CD4-positive, alpha-beta T cell treated with Interleukin-21 for 1 hour (primary cell): ENCODE results near the gene EXTL1.
A peak's percentile ranks its signal among the peaks of the same experiment; 100 is the strongest.

ENCODE experiments used
- DNase-seq: peaks from one replicate; pipeline ENCODE4 v3.0.0-alpha.2; 2020

The EXTL1 gene

DNA sequence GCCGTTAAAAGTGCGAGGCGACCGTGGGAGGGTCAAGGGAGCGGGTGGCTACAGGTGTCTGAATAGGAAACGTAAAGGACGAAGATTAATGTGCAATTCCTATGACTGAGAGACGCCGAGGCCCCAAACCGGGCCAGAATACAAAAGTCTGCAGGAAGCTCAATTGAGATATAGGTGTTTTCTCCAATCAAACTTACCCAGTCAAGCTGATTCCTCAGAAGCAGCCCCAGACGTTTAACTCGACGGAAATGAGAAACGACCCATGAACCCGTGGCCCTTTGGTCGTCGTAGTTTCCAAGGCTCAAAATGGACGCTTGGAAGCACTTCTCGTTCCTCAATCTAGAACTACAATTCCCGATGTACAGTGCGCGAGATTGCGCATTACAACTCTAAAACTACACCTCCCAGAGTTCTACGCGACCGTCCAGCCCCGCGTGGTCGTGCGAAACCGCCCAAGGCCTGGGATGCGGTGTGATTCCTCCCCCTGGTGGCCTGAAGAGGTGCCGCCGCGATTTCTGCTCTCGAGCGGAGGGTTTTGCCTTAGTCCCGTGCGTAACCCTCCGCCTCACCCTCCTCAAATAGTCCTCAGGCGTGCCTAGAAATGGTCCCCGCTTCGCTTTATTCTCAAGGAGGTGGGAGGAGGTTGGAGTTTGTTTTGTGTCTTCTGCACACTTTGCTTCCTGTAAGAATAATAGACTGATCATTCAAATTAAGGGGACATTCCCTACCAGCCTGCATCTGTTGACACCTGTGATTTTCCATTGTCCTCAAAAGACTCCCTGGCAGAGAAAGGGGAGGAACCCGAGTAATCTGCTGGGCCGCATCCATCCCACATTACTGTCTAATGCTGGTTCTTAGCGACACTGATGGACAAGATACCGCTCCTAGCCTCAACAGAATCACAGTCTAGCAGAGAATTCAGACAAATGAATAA is 23.5 kb upstream of the EXTL1 start, which contains the start of gene PAFAH2:
Gene PAFAH2, minus strand, starts transcription at position 236 of the 934 bp plus-strand sequence. CDS start 7,247 bp downstream, outside the sequence.
- DNase-seq: peak; percentile 99

DNA sequence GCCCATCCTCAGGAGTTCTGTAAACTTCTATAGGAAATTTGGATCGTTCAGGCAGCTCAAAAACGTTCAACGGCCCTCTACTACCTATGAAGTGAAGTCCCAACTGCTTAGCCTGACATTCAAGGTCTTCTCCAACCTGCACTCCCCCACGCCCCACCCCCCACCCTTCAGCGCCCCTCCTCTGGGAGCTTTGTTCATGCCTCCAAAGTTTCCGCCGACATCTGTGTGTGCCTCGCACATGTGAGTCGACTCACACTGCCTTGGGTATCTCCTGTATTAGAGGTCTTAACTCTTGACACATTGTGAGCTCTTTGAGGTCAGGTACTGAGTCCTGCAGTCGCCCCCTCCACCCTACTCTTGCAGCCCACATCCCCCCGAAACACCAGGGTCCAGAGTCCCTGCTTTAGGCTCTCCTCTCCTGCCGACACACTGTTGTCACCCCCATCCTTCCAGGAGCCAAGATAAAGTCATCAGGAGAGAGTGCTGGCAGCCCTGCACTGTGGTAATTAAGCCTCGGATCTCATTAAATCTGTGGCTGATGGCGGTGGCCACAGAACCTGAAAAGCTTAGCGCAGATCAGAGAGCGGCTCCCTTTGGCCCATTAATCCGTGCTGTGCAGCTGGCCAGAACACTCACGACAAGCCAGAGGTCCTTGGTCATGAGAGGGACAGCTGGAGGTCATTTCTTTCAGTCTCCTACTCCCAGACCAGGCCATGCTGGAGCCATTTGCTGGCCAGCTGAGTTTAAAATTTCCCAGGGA is 22.4 kb upstream of the EXTL1 start:
- DNase-seq: no peak

DNA sequence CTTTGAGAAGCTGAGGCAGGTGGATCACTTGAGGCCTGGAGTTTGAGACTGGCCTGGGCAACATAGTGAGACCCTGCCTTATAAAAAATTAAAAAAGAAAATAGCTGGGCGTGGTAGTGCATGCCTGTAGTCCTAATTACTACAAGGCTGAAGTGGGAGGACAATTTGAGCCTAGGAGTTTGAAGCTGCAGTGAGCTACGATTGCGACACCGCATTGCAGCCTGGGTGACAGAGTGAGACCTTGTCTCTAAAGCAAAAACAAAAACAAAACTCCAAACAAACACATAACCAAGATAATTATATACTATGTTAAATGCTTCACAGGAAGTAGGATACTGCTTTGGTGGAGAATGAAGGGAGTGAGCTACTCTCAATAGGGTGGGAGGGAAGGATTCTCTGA is 18.3 kb upstream of the EXTL1 start:
- no peak for DNase-seq

DNA sequence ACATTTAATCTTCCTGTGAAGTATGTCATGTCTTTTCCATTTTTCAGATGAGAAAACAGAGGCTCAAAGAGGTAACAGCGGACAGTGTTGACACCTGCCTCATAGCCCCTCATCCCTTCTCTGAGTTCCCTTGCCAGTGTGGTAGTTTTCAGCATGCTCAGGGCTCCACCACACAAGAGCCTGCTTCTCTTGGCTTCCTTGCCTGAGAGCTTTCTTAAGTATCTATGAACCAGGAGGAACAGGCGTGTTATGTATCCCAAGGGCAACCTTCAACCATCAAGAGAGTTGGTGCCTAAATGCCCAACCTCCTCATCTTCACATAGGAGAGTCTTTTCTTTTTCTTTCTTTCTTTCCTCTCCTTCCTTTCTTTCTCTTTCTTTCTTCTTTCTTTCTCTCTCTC is 17.8 kb upstream of the EXTL1 start:
- DNase-seq: no peak

DNA sequence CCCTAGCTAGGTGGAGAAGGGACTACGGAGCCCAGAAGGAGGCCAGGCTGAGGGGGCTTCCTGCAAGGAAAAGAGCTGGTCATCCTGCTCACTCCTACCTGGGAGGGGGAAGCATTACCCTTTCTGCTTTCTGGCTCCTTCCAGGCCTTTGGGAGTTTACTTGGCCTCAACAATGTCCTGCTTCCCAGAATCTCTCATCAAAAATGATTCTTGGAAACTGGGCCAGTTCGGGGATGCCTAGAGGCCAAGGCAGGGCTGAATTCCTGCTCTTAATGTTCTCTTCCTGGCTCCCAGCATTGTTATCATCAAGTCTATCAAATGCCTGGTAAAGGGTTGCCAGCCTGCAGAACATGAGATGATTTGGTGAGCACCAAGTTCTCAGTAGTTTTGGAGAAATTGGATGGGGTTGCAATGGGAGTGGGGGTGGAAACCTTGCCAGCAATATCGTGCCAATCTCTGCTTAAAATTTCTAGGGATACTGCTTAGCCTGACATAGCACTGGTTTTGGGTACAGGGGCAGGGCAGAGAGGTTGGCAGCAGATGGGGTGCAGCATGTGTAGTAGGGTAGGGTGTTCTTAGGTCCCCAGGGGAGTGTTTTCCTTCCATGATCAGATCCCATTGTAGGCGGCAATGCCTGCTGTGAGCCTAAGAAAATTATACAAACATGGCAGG is 16.0 kb upstream of the EXTL1 start:
- DNase-seq: no peak

DNA sequence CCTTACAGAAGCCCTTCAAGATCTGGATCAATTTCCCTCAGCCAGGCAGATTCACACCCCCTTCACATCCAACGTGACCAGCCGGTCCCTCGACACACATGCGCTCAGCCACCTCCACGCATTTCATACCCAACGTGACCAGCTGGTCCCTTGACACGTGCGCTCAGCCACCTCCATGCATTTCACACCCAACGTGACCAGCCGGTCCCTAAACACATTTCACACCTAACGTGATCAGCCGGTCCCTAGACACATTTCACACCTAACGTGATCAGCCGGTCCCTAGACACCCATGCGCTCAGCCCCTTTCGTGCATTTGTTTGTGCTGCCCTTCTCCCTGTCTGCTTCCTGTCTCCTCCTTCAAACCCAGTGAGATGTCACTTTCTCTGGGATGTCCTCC is 14.9 kb upstream of the EXTL1 start:
- DNase-seq: no peak

DNA sequence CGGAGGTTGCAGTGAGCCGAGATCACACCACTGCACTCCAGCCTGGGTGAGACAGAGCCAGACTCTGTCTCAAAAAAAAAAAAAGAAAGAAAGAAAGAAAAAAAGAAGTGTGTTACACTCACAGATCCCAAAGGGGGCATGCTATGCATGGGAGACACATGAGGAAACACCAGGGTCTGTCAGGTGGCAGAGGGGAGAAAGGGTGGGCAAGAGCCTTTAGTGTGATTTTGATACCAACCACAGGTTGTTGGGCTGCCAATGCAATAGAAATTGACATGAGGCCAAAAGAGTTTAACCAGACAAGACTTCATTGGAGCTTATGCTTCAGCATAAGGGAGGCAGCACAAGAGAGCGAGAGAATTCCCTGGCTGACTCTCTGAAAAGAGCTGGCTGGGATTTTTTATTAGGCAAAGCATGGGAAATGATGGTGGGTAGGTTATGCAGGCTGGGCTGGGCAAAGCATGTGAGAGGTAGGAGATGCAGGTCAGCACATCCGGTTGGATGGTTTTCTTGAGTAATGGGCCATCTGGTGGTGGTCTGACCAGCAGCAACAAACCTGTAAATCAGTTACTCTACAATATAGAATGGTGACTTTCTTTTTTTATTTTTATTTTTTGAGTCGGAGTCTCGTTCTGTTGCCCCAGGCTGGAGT is 11.7 kb upstream of the EXTL1 start:
- DNase-seq: no peak

DNA sequence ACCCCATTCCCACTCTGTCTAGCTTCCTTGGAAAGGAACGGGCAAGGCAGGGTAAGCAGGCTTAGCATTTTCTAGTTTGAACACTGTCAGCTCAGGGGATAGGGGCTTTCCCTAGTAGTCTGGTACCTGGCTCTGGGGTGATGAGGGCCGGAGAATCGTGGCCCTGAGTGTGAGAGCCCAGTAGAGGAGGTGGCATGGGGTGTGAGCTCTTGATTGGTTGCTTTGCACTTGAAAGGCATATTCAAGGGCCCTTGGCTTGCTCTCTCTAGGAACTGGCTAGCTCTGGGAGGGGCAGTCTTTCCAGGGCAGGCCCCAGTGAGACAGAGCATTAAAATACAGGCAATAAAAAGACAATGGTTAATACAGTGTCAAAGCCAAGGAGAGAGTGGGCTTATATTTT is 10.8 kb upstream of the EXTL1 start:
- DNase-seq: no peak

DNA sequence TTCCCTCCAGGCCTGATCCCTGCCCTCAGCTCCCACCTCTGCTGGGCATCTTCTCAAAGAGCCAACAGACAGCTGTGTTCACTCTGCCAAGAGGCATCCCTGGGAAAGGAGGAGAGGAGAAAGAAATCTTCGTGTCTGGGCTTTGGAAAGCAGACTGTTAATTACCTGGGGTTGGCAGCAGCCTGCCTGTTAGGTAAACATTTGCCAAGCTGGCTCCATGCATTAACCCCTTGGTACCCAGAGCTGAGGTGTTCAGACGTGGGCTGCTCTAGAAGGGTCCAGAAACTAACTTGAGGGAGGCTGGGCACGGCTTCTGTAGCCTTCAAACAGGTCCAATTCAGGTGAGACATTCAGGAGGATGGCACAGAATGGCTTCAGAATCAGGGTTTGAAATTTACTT is 8.7 kb upstream of the EXTL1 start:
- no peak for DNase-seq

DNA sequence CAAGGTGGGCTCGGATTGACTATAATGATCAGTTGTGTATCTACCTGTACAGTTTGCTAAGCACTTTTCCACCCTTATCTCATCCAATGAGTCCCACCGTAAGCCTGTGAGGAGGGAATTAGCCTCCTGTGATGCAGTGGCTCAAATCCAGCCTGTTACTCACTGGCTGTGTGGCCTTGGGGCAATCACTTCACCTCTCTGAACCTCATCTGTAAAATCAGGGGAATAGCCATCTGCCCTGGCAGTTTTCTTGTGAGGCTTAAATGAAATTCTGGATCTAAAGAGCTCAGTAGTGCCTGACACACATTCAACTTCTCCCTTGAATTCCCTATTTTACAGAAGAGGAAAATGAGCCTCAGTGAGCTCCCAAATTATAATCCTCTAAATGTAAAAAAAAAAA is 7.4 kb upstream of the EXTL1 start:
- DNase-seq: no peak

DNA sequence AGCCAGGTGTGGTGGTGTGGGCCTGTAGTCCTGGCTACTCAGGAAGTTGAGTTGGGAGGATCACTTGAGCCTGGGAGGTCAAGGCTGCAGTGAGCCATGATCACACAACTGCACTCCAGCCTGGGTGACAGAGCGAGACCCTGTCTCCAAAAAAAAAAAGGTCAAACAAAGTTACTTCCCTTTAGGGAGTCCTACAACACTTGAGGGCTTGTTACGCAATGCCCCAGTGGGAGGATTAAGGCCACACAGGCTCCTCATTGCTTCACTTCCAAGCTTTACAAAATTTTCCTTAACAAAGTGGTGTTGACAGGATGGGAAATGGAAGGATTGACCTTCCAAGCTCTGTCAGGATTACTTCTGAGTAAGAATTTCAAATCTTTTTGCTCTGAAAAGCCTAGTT is 6.2 kb upstream of the EXTL1 start:
- no peak for DNase-seq

DNA sequence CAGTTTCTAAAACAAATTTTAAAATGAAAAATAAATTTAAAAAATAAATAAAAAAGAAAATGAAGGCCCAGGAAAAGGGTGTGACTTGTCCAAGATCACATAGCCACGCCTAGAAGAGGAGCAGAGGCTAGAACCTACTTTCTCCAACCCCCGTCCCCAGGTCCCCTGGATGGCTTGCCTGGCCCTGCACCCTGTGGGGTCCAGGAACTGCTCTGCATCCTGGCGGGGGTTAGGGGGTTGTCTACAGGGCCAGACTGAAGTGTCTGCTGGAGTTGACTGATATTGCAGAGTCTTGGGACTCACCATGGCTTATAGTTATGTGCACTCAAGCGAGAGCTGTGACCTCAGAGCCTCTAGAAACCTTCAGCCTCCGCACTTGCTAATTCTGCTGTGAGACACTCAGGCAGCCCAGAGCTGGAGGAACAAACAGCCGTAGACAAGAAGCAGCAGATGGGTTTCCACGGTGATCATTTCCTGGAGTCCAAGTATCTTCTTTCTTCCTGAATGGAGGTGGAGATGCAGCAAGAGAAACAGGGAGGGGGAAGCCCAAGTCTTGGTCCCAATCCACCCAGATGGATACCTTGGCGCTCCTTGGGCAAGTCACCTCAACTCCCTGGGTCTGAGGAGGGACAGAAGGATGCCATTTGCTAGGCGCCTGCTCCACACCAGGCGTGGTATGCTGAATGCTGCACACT is 5.2 kb upstream of the EXTL1 start:
- no peak for DNase-seq

DNA sequence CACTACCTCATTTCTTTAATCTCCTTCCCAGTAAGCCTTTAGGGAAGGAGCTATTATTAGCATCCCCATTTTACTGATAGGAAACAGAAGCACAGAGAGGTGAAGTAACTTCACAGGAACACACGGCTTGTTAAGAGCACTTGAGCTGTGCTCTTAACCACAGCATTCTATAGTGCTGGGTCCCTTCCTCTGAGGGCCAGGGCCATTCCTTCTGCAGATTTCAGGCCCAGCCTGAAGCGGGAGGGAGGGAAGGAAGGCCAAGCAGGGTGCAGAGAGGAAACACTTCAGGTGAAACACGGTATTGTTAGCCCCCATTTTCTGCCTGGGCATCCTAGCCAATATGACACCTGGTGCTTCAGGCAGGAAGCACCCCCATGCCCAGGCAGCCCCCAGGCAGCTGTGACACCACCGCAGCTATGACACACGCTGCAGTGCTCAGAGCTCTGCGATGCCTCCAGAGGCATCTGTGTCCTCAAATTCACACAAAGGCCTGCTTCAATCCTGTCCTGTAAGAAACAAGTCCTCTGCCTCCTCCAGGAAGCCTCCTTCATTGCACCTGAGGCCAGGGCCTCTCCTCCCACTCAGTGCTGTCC is 4.5 kb upstream of the EXTL1 start:
- DNase-seq: no peak

DNA sequence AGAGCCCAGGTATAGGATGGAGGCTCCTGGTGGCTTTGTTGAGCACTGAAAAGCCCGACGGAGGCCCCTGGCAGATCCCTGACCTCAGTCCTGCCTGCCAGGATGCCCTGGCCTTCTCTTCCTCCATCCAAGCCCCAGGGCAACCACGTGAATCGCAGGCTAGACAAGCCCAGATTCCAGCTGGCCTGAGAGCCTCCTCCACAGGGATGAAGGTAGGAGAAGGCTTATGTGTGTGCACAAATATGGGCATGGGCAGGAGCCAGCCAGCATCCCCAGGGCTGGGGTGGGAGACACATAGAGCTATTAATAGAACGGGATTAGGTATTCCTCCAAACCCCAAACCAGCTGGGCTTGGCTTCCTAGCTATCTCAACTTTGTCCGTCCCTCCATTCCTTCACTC is 4.0 kb upstream of the EXTL1 start:
- no peak for DNase-seq

DNA sequence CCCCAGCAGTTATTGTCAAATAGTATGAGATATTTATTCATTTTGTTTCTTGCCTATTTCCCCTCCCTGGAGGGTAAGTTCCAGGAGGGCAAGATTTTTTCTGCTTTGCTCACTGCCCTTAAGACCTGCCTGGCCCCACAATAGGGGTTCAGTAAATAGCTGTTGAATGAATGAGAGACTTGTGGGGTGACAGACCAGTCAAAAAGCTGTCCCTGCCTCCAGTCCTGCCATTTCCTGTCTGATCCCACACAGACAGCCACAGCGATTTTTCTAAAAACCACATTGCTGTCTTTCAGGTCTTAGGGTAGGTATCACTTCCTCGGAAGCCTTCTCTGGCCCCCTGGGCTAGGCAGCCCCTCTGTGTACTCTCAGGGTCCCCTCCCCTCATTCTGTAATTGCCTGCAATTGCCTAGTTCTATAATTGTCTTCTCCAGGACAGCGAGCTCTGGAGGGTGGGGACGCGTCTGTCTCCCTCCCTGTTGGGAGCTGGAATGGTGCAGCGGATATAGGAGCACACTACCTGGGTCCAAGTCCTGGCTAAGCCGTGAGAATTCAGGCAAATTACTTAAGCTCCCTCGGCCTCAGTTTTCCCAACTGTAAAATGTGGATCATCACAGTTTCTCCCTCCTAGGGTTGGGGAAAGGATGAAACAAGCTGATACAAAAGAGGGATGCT is 1.8 kb upstream of the EXTL1 start:
- DNase-seq: no peak

DNA sequence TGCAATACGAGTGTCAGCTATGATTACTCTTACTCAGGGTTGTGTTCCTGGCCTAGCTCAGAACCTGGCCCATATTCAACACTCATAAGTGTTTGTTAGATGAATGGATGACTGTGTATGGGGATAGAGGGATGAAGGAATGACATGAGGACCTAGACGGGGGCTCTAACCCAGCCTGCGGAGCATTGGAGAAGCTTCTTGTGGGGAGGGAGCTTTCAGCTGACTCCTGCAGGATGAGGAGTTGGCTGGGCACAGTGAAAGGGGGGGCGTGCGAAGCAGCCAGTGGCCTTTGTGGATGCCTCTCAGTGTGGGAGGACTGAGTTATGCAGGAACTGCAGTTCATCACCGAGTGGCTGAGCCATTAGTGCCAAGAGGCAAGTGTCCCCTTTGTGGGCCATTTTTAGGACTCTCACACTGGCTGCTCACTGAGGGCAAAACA is 1.2 kb upstream of the EXTL1 start:
- no peak for DNase-seq

DNA sequence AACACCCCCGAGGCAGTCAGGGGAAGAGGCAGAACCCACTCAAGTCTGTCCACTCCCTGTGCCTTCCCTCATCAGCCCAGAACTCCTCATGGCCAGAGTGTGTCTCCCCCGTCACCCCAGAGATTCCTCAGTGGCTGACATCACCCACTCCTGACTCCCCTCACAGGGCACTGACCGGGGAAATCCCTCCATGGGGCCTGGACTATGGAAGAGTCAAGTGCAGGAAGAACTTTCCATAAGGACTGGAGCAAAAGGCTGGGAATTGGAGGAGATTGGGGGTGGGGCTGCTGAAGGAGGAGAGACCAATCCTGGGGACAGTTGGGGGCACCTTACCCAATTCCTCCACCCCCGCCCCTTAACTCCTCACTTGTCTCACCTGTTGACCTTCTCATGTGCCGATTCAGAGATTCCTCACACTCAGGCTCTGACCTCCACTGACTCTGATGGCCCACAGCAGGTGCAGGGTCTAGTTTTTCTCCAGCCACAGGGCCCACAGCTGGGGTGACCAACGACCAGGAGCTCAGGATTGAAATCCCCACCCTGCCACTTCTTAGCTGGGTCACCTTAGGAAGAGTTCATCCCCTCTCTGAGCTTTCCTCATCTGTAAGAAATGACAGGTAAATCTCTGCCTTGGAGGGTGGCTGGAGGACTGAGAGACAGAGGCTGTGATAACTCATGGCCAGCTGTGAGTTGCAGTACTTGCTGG is 481 bp upstream of the EXTL1 start:
- no peak for DNase-seq

DNA sequence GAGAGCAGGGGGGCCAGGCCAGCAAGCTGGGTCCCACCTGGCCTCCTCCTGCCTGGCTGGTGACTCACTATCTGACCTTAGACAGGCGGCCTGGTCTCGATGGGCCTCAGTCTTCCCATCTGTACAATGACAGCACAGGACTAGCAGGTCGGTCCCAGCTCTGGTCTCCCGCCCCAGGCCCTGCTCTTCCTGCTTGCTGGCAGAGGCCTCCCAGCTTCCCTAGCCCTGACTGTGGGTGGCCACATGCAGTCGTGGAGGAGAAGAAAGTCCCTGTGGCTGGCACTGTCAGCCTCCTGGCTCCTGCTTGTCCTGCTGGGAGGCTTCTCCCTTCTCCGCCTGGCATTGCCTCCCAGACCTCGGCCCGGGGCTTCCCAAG is 817 bp downstream of the EXTL1 start:
- DNase-seq: no peak

DNA sequence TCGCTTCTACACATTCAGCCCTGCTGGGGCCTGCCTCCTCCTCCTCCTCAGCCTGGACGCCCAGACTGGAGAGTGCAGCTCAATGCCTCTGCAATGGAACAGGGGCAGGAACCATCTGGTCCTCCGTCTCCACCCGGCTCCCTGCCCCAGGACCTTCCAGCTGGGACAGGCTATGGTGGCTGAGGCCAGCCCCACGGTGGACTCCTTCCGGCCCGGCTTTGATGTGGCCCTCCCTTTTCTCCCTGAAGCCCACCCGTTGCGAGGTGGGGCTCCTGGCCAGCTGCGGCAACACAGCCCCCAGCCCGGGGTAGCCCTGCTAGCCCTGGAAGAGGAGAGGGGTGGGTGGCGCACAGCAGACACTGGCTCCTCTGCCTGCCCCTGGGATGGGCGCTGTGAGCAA is 1.4 kb downstream of the EXTL1 start:
- no peak for DNase-seq

DNA sequence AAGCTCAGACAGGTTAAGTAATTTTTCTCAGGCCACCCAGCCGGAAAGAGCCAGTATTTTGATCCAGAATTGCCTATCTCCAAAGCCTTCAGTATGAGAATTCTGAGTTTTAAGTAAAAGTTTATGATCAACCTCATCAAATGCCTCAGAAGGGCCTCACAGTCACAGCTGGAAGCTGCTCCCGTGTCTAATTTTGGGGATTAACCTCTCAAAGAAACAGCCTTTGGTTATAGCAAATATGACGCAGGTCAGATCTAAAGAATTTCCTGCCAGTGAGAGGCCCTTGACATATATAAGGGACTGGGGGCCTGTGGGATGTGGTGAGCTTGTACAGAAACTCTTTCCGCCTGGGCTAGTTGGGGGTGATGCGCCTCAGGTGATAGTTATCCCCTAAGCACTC is 2.3 kb downstream of the EXTL1 start:
- no peak for DNase-seq

DNA sequence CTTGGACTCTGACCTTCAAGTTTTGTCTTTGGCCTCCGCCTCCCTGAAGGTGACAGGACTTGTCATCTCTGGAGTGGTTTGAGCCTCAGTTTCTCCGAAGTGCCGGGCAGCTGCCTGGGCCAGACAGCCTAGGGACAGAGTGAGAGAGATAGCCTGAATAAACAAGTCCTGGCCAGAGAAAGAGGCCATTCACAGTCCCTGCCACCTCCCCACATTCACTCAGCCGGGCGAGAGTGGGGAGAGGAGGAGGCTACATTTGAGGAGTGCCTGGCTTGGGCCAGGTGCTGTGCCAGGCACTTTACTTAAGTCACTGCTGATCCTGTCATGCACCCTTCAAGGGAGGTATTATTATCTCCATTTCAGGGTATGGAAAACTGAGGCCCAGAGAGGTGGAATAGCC is 3.5 kb downstream of the EXTL1 start:
- no peak for DNase-seq
